GM23248 (cell line): ENCODE measurements around the gene LAPTM4A. TPM values are rescaled to one million over a fixed set of nuclear protein-coding genes. Genes with fewer than 3 reads are reported as not detected.
A peak's percentile ranks its signal among the peaks of the same experiment; 100 is the strongest.

Experiments
- DNase-seq: peaks from one replicate; pipeline ENCODE4 v3.0.0-alpha.2; 2015
- H2AFZ ChIP-seq: fragments of 200-600 bp; sonication (generic); 2 replicates; pipeline ENCODE4 v1.6.1; 2016; ENCODE audit warnings: antibody characterized with exemption
- H3F3A ChIP-seq: fragments of 200-600 bp; sonication (generic); 2 replicates; pipeline ENCODE4 v1.6.1; 2016; ENCODE audit warnings: mild to moderate bottlenecking, antibody characterized with exemption, mixed run types; ENCODE audit not compliant: insufficient read depth
- H3K27ac ChIP-seq: fragments of 200-600 bp; sonication (generic); 2 replicates; pipeline ENCODE4 v1.5.1; 2016; ENCODE audit warnings: mild to moderate bottlenecking
- H3K27me3 ChIP-seq: fragments of 200-600 bp; sonication (generic); replicated peaks from 2 replicates; pipeline ENCODE4 v1.6.1; 2016; ENCODE audit warnings: mild to moderate bottlenecking; ENCODE audit not compliant: insufficient read depth
- H3K36me3 ChIP-seq: fragments of 200-600 bp; sonication (generic); 2 replicates; pipeline ENCODE4 v1.6.1; 2016; ENCODE audit warnings: low read depth, mild to moderate bottlenecking
- H3K4me1 ChIP-seq: fragments of 200-600 bp; sonication (generic); 2 replicates; pipeline ENCODE4 v1.6.1; 2016; ENCODE audit warnings: mild to moderate bottlenecking; ENCODE audit not compliant: insufficient read depth
- H3K4me2 ChIP-seq: fragments of 200-600 bp; sonication (generic); one replicate; pipeline ENCODE4 v1.6.1; 2016; ENCODE audit warnings: mild to moderate bottlenecking; ENCODE audit not compliant: unreplicated experiment
- H3K4me3 ChIP-seq: fragments of 200-600 bp; sonication (generic); 2 replicates; pipeline ENCODE4 v1.5.1; 2016; ENCODE audit warnings: mild to moderate bottlenecking
- H3K79me2 ChIP-seq: fragments of 200-600 bp; sonication (generic); 2 replicates; pipeline ENCODE4 v1.6.1; 2016; ENCODE audit warnings: mild to moderate bottlenecking; ENCODE audit not compliant: insufficient read depth
- H3K9ac ChIP-seq: fragments of 200-600 bp; sonication (generic); 2 replicates; pipeline ENCODE4 v1.6.1; 2016; ENCODE audit warnings: mild to moderate bottlenecking
- H3K9me2 ChIP-seq: fragments of 200-600 bp; sonication (generic); 2 replicates; pipeline ENCODE4 v1.6.1; 2016; ENCODE audit warnings: mixed run types, mild to moderate bottlenecking, moderate library complexity; ENCODE audit not compliant: insufficient read depth
- H3K9me3 ChIP-seq: fragments of 200-600 bp; sonication (generic); one replicate; pipeline ENCODE4 v1.6.1; 2017; ENCODE audit warnings: low read depth
- H4K20me1 ChIP-seq: fragments of 200-600 bp; sonication (generic); 2 replicates; pipeline ENCODE4 v1.6.0; 2016; ENCODE audit not compliant: insufficient read depth
- EZH2 ChIP-seq: fragments of 200-600 bp; sonication (generic); IDR thresholded peaks from 2 replicates; pipeline ENCODE4 v1.6.1; 2018; ENCODE audit warnings: antibody characterized with exemption, mild to moderate bottlenecking; ENCODE audit not compliant: insufficient read depth, poor library complexity, severe bottlenecking
- EZH2phosphoT487 ChIP-seq: fragments of 200-600 bp; sonication (generic); IDR thresholded peaks from 2 replicates; pipeline ENCODE4 v1.6.1; 2018; ENCODE audit warnings: antibody characterized with exemption, moderate library complexity, mild to moderate bottlenecking, low read depth; ENCODE audit not compliant: insufficient read depth
- WGBS, 2 experiments: methylation state at CpG; one replicate each; pipeline ENCODE4 v1.1.6; 2015 to 2017; ENCODE audit warnings: low lambda C conversion rate in 2 of 2, low coverage in 1 of 2; ENCODE audit errors: missing lambda C conversion rate in 2 of 2; 5-methylcytosine and 5-hydroxymethylcytosine counted together
- in situ Hi-C: fragments of 300-500 bp; cut with MboI; formaldehyde crosslinking; loops from 2 replicates; pipeline ENCODE4 v1.15.0; 2020
- polyA plus RNA-seq: library from polyadenylated mRNA; unstranded; fragments of >200 nt; fragmentation: Nextera tagmentation; extraction: Ambion mirVana; gene quantifications from 2 replicates; pipeline ENCODE4 v1.2.1, GENCODE V29; 2016
- total RNA-seq: library from RNA; depleted of rRNA; stranded (reverse); fragments of >200 nt; shearing (Covaris generic); gene quantifications from 2 replicates; pipeline ENCODE4 v1.2.3, GENCODE V29; 2014

The LAPTM4A gene
- total and polyA plus RNA-seq, 2 experiments from 2014 or later: 363 to 752 TPM

- TF ChIP-seq EZH2 (no peak), EZH2phosphoT487 (no peak)
- H3K4me2 ChIP-seq: peak overlapping the region; percentile 13
- 39 to 42% methylated on average over 11 of the region's 11 CpGs for WGBS, 2 experiments
- peaks cover 32% of the 10 kb centered on the region for H3K4me1 ChIP-seq
- H3K36me3 ChIP-seq: no peaks in the 10 kb centered on the region
- no peak overlapping the region for H3K4me3 ChIP-seq
- H3K79me2 ChIP-seq: no peaks in the 10 kb centered on the region
- H3F3A ChIP-seq: peaks cover 48% of the 10 kb centered on the region
- no peaks in the 10 kb centered on the region for H4K20me1 ChIP-seq
- peak overlapping the region; percentile 92 for H3K27ac ChIP-seq
- H3K9ac ChIP-seq: peak overlapping the region; percentile 62
- peak overlapping the region; percentile 52; the same call in 1 of the 2 replicates for H2AFZ ChIP-seq
- peak; percentile 85 for DNase-seq
- no peaks in the 10 kb centered on the region for H3K9me3 ChIP-seq
- H3K27me3 ChIP-seq: no peaks in the 10 kb centered on the region
- H3K9me2 ChIP-seq: no peaks in the 10 kb centered on the region
- in situ Hi-C loops: no loop called here
Measured at GRCh38 chr2:20062615-20063545, 11.5 kb upstream of the LAPTM4A start.

GRCh38 chr2:20061940-20062339 is 10.5 kb upstream of the LAPTM4A start:
- peaks cover 32% of the 10 kb centered on the region for H3K4me1 ChIP-seq
- no peaks in the 10 kb centered on the region for H3K9me2 ChIP-seq
- H3K9me3 ChIP-seq: no peaks in the 10 kb centered on the region
- H3K36me3 ChIP-seq: no peaks in the 10 kb centered on the region
- H3K27me3 ChIP-seq: no peaks in the 10 kb centered on the region
- in situ Hi-C loops: no loop called here
- H2AFZ ChIP-seq: no peak overlapping the region
- TF ChIP-seq EZH2 (no peak), EZH2phosphoT487 (no peak)
- no peaks in the 10 kb centered on the region for H3K79me2 ChIP-seq
- H3K4me2 ChIP-seq: peak overlapping the region; percentile 61
- H3K27ac ChIP-seq: peak overlapping the region; percentile 92
- H4K20me1 ChIP-seq: no peaks in the 10 kb centered on the region
- peaks cover 39% of the 10 kb centered on the region for H3F3A ChIP-seq
- WGBS, 2 experiments: 92 to 99% methylated on average over 5 of the region's 5 CpGs
- DNase-seq: no peak
- H3K4me3 ChIP-seq: 0 out of 2 replicates have a peak overlapping the region, but pooled peaks have one; percentile 34
- peak overlapping the region; percentile 62 for H3K9ac ChIP-seq

GRCh38 chr2:20061476-20061875 is 10.0 kb upstream of the LAPTM4A start:
- peak; percentile 89 for DNase-seq
- peak overlapping the region; percentile 62 for H3K9ac ChIP-seq
- peak overlapping the region; percentile 92 for H3K27ac ChIP-seq
- H3K27me3 ChIP-seq: no peaks in the 10 kb centered on the region
- no peaks in the 10 kb centered on the region for H3K36me3 ChIP-seq
- H3K9me3 ChIP-seq: no peaks in the 10 kb centered on the region
- H3K4me2 ChIP-seq: peak overlapping the region; percentile 61
- H3F3A ChIP-seq: peaks cover 39% of the 10 kb centered on the region
- H3K79me2 ChIP-seq: no peaks in the 10 kb centered on the region
- 0 out of 2 replicates have a peak overlapping the region, but pooled peaks have one; percentile 34 for H3K4me3 ChIP-seq
- TF ChIP-seq EZH2 (no peak), EZH2phosphoT487 (no peak)
- no peaks in the 10 kb centered on the region for H4K20me1 ChIP-seq
- H2AFZ ChIP-seq: peak overlapping the region; percentile 64
- H3K4me1 ChIP-seq: peaks cover 27% of the 10 kb centered on the region
- in situ Hi-C loops: no loop called here
- 2 to 6% methylated on average over 3 of the region's 3 CpGs for WGBS, 2 experiments
- H3K9me2 ChIP-seq: no peaks in the 10 kb centered on the region

DNA sequence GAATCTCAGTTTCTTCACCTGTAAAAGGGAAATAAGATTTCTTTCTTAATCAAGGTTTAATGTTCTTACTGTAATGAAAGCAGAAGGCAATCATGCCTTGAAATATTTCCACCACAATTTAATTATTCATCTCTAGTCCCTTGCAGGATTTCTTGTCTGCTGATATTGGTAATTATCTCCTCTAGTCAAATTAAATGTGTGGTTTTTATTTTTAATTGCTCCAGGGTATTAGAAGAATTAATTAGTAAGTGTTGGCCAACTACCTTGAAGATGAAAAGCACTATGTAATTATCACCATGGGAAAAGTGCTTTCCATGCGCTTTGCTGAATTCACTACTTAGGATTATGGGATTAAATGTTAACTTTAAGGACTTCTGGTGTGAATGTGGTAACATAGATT is 8.7 kb upstream of the LAPTM4A start:
- no peak overlapping the region for H3K4me2 ChIP-seq
- no peak overlapping the region for H3K9ac ChIP-seq
- H3K4me3 ChIP-seq: no peak overlapping the region
- TF ChIP-seq EZH2 (no peak), EZH2phosphoT487 (no peak)
- DNase-seq: no peak
- H3F3A ChIP-seq: peaks cover 39% of the 10 kb centered on the region
- no peaks in the 10 kb centered on the region for H3K79me2 ChIP-seq
- WGBS, 2 experiments: 96 to 98% methylated on average over 1 of the region's 1 CpG
- no peaks in the 10 kb centered on the region for H3K36me3 ChIP-seq
- in situ Hi-C loops: no loop called here
- H3K9me2 ChIP-seq: no peaks in the 10 kb centered on the region
- H4K20me1 ChIP-seq: no peaks in the 10 kb centered on the region
- no peaks in the 10 kb centered on the region for H3K9me3 ChIP-seq
- H3K27me3 ChIP-seq: no peaks in the 10 kb centered on the region
- peaks cover 23% of the 10 kb centered on the region for H3K4me1 ChIP-seq
- H3K27ac ChIP-seq: no peak overlapping the region
- no peak overlapping the region for H2AFZ ChIP-seq
